ENCODE results near the gene FRMD5.

Gene FRMD5

GRCh38 chr15:44082558-44083157 lies 112.4 kb downstream of the FRMD5 start:
- H3K27ac ChIP-seq: no peak overlapping the region
- no peak overlapping the region for H3K4me3 ChIP-seq
- H3K4me2 ChIP-seq: no peak overlapping the region
- no peak overlapping the region for H3K9ac ChIP-seq
- H3K4me1 ChIP-seq: no peaks in the 10 kb centered on the region
- H4K20me1 ChIP-seq: no peaks in the 10 kb centered on the region
- H3K9me3 ChIP-seq: no peaks in the 10 kb centered on the region
- no peaks in the 10 kb centered on the region for H3K27me3 ChIP-seq
- H3K36me3 ChIP-seq: no peaks in the 10 kb centered on the region
- TF ChIP-seq Cebpa-rat (IDR thresholded peaks at IDR 0.05): no peak

GRCh38 chr15:44081026-44082013 lies 113.8 kb downstream of the FRMD5 start:
- Histone ChIP-seq H3K4me1 (peaks cover 5% of the 10 kb centered on the region; the same call in 1 of the 2 replicates), H4K20me1 (no peaks in the 10 kb centered on the region), H3K27ac (no peak overlapping the region), H3K9me3 (no peaks in the 10 kb centered on the region), H3K4me3 (no peak overlapping the region), H3K9ac (no peak overlapping the region), H3K27me3 (no peaks in the 10 kb centered on the region), H3K36me3 (no peaks in the 10 kb centered on the region), H3K4me2 (no peak overlapping the region)
- TF ChIP-seq Cebpa-rat (IDR thresholded peaks at IDR 0.05): peak; percentile 18; the same call in 1 of the 2 replicates

GRCh38 chr15:44075535-44075934 lies 119.5 kb downstream of the FRMD5 start:
- Histone ChIP-seq H4K20me1 (no peaks in the 10 kb centered on the region), H3K9me3 (no peaks in the 10 kb centered on the region), H3K27ac (no peak overlapping the region), H3K36me3 (no peaks in the 10 kb centered on the region), H3K4me1 (peaks cover 5% of the 10 kb centered on the region; the same call in 1 of the 2 replicates), H3K4me3 (no peak overlapping the region), H3K27me3 (no peaks in the 10 kb centered on the region), H3K4me2 (no peak overlapping the region), H3K9ac (no peak overlapping the region)
- no peak for TF ChIP-seq Cebpa-rat (IDR thresholded peaks at IDR 0.05)

GRCh38 chr15:44069489-44069888 lies 125.6 kb downstream of the FRMD5 start:
- Histone ChIP-seq H3K36me3 (no peaks in the 10 kb centered on the region), H3K4me3 (no peak overlapping the region), H3K9me3 (no peaks in the 10 kb centered on the region), H3K4me2 (no peak overlapping the region), H3K27ac (no peak overlapping the region), H3K27me3 (no peaks in the 10 kb centered on the region), H3K4me1 (no peaks in the 10 kb centered on the region), H3K9ac (no peak overlapping the region), H4K20me1 (no peaks in the 10 kb centered on the region)
- no peak for TF ChIP-seq Cebpa-rat (IDR thresholded peaks at IDR 0.05)

GRCh38 chr15:44068347-44068746 lies 126.7 kb downstream of the FRMD5 start:
- Histone ChIP-seq H4K20me1 (no peaks in the 10 kb centered on the region), H3K36me3 (no peaks in the 10 kb centered on the region), H3K4me1 (no peaks in the 10 kb centered on the region), H3K9me3 (no peaks in the 10 kb centered on the region), H3K4me3 (no peak overlapping the region), H3K9ac (no peak overlapping the region), H3K27me3 (no peaks in the 10 kb centered on the region), H3K4me2 (no peak overlapping the region), H3K27ac (no peak overlapping the region)
- no peak for TF ChIP-seq Cebpa-rat (IDR thresholded peaks at IDR 0.05)

- Histone ChIP-seq H3K9ac (no peak overlapping the region), H3K4me1 (no peaks in the 10 kb centered on the region), H3K27me3 (no peaks in the 10 kb centered on the region), H4K20me1 (no peaks in the 10 kb centered on the region), H3K36me3 (no peaks in the 10 kb centered on the region), H3K27ac (no peak overlapping the region), H3K9me3 (no peaks in the 10 kb centered on the region), H3K4me3 (no peak overlapping the region), H3K4me2 (no peak overlapping the region)
- TF ChIP-seq Cebpa-rat (IDR thresholded peaks at IDR 0.05): no peak
Measured at GRCh38 chr15:44066211-44066827, 128.8 kb downstream of the FRMD5 start.

GRCh38 chr15:44064706-44065105 lies 130.4 kb downstream of the FRMD5 start:
- H3K4me3 ChIP-seq: no peak overlapping the region
- H3K9me3 ChIP-seq: no peaks in the 10 kb centered on the region
- H3K4me1 ChIP-seq: no peaks in the 10 kb centered on the region
- no peak overlapping the region for H3K9ac ChIP-seq
- no peak overlapping the region for H3K4me2 ChIP-seq
- no peak for TF ChIP-seq Cebpa-rat (IDR thresholded peaks at IDR 0.05)
- H4K20me1 ChIP-seq: no peaks in the 10 kb centered on the region
- H3K27ac ChIP-seq: no peak overlapping the region
- no peaks in the 10 kb centered on the region for H3K27me3 ChIP-seq
- H3K36me3 ChIP-seq: no peaks in the 10 kb centered on the region

GRCh38 chr15:44058126-44058525 lies 136.9 kb downstream of the FRMD5 start:
- no peaks in the 10 kb centered on the region for H3K9me3 ChIP-seq
- H3K4me1 ChIP-seq: peaks cover 18% of the 10 kb centered on the region
- no peaks in the 10 kb centered on the region for H3K36me3 ChIP-seq
- no peak overlapping the region for H3K4me3 ChIP-seq
- H3K4me2 ChIP-seq: peak overlapping the region; percentile 50
- H3K27me3 ChIP-seq: no peaks in the 10 kb centered on the region
- no peaks in the 10 kb centered on the region for H4K20me1 ChIP-seq
- no peak for TF ChIP-seq Cebpa-rat (IDR thresholded peaks at IDR 0.05)
- H3K27ac ChIP-seq: no peak overlapping the region
- no peak overlapping the region for H3K9ac ChIP-seq

GRCh38 chr15:44045661-44046060 lies 149.4 kb downstream of the FRMD5 start:
- Histone ChIP-seq H3K27ac (no peak overlapping the region), H3K36me3 (no peaks in the 10 kb centered on the region), H3K4me3 (no peak overlapping the region), H4K20me1 (no peaks in the 10 kb centered on the region), H3K9me3 (no peaks in the 10 kb centered on the region), H3K27me3 (no peaks in the 10 kb centered on the region), H3K4me1 (no peaks in the 10 kb centered on the region), H3K9ac (no peak overlapping the region), H3K4me2 (no peak overlapping the region)
- TF ChIP-seq Cebpa-rat (IDR thresholded peaks at IDR 0.05): no peak

- no peak overlapping the region for H3K9ac ChIP-seq
- H3K4me3 ChIP-seq: no peak overlapping the region
- H4K20me1 ChIP-seq: no peaks in the 10 kb centered on the region
- H3K4me2 ChIP-seq: no peak overlapping the region
- no peaks in the 10 kb centered on the region for H3K9me3 ChIP-seq
- no peaks in the 10 kb centered on the region for H3K4me1 ChIP-seq
- H3K27me3 ChIP-seq: no peaks in the 10 kb centered on the region
- H3K27ac ChIP-seq: no peak overlapping the region
- no peak for TF ChIP-seq Cebpa-rat (IDR thresholded peaks at IDR 0.05)
- no peaks in the 10 kb centered on the region for H3K36me3 ChIP-seq
Measured at GRCh38 chr15:44045217-44045616, 149.9 kb downstream of the FRMD5 start.

Data from BLaER1 (cell line).